Measurements from ENCODE around the gene PCLO. TPM values are rescaled to one million over a fixed set of nuclear protein-coding genes. Genes with fewer than 3 reads are reported as not detected.

The PCLO gene
- total and polyA plus RNA-seq, 9 of the 15 experiments (the other 6 are each of a cell fraction or from before 2014, with no cell fraction given), result under 0.01 to 0.01 TPM; not detected in 7

GRCh38 chr7:82840061-82840460, 322.6 kb downstream of the PCLO start:
- DNase-seq (ENCODE audit: extremely low read depth in 1 of 4, low spot score in 3 of 4), result no peak
- Histone ChIP-seq H3K36me3 (ENCODE audit: control insufficient read depth, insufficient read depth, low read length) (no peaks in the 10 kb centered on the region), H3K4me2 (ENCODE audit: insufficient read depth, low read length) (no peak overlapping the region), H2AFZ (ENCODE audit: low read depth, low read length) (no peak overlapping the region), H3K9me3 (replicated peaks; ENCODE audit: control insufficient read depth, insufficient read depth, low read depth, low read length) (no peaks in the 10 kb centered on the region), H3K79me2 (ENCODE audit: control insufficient read depth, insufficient read depth, low read length) (no peaks in the 10 kb centered on the region), H3K27me3 (ENCODE audit: control insufficient read depth in 2 of 2, insufficient read depth in 2 of 2, low read length in 2 of 2) (no peaks in the 10 kb centered on the region), H3K27ac (ENCODE audit: extremely low read depth, low read depth, low read length) (no peak overlapping the region), H3K4me1 (replicated peaks in 1 of 2; ENCODE audit: control insufficient read depth in 2 of 2, insufficient read depth in 2 of 2, low read length in 2 of 2) (no peaks in the 10 kb centered on the region), H4K20me1 (replicated peaks; ENCODE audit: control insufficient read depth, insufficient read depth, low read length) (no peaks in the 10 kb centered on the region), H3K4me3 (no peak overlapping the region), H3K9me1 (ENCODE audit: control insufficient read depth, insufficient read depth, low read length) (no peaks in the 10 kb centered on the region), H3K9ac (ENCODE audit: insufficient read depth in 1 of 2, low read depth in 2 of 2, low read length in 2 of 2) (no peak overlapping the region)
- in situ Hi-C loops (cut with MboI) (no loop called here), intact Hi-C loops (cut with micrococcal nuclease) (no loop called here)
- ChIA-PET CTCF (ENCODE audit: low intra/inter-chr PET ratio) (no interaction called here), POLR2A (no interaction called here)
- no peak for FAIRE-seq
- no TSS peak for BruUV-seq (replicated peaks)
- no peak for TF ChIP-seq TCFL5 (CRISPR knock-in tag; conservative IDR thresholded peaks at IDR 0.05)
- TF ChIP-seq EWSR1 (IDR thresholded peaks at IDR 0.05; ENCODE audit: borderline replicate concordance, low read depth, partially characterized antibody), result no peak
- no peak for TF ChIP-seq MCM7 (IDR thresholded peaks at IDR 0.05)
- no peak for TF ChIP-seq TAF9B (IDR thresholded peaks at IDR 0.05; ENCODE audit: partially characterized antibody)
- no peak for TF ChIP-seq ZNF707 (CRISPR knock-in tag; conservative IDR thresholded peaks at IDR 0.05)
- no peak for ATAC-seq
- 0% methylated on average over 3 of the region's 3 CpGs for WGBS (ENCODE audit: insufficient coverage, low coverage, missing lambda C conversion rate)

- Histone ChIP-seq H4K20me1 (replicated peaks; ENCODE audit: control insufficient read depth, insufficient read depth, low read length) (no peaks in the 10 kb centered on the region), H3K27ac (ENCODE audit: extremely low read depth, low read depth, low read length) (no peak overlapping the region), H3K79me2 (ENCODE audit: control insufficient read depth, insufficient read depth, low read length) (no peaks in the 10 kb centered on the region), H3K36me3 (ENCODE audit: control insufficient read depth, insufficient read depth, low read length) (no peaks in the 10 kb centered on the region), H3K9ac (ENCODE audit: insufficient read depth in 1 of 2, low read depth in 2 of 2, low read length in 2 of 2) (no peak overlapping the region), H3K9me3 (replicated peaks; ENCODE audit: control insufficient read depth, insufficient read depth, low read depth, low read length) (no peaks in the 10 kb centered on the region), H3K4me1 (replicated peaks in 1 of 2; ENCODE audit: control insufficient read depth in 2 of 2, insufficient read depth in 2 of 2, low read length in 2 of 2) (no peaks in the 10 kb centered on the region), H3K9me1 (ENCODE audit: control insufficient read depth, insufficient read depth, low read length) (no peaks in the 10 kb centered on the region), H3K27me3 (ENCODE audit: control insufficient read depth in 2 of 2, insufficient read depth in 2 of 2, low read length in 2 of 2) (no peaks in the 10 kb centered on the region), H2AFZ (ENCODE audit: low read depth, low read length) (no peak overlapping the region), H3K4me3 (no peak overlapping the region), H3K4me2 (ENCODE audit: insufficient read depth, low read length) (no peak overlapping the region)
- no peak for ATAC-seq
- POLR2A ChIA-PET, result no interaction called here
- in situ Hi-C loops (cut with MboI) (no loop called here), intact Hi-C loops (cut with micrococcal nuclease) (no loop called here)
- CTCF ChIA-PET (ENCODE audit: low intra/inter-chr PET ratio), result no interaction called here
- WGBS (ENCODE audit: insufficient coverage, low coverage, missing lambda C conversion rate), result 1% methylated on average over 4 of the region's 4 CpGs
- no peak for DNase-seq (ENCODE audit: extremely low read depth in 1 of 4, low spot score in 3 of 4)
- no TSS peak for BruUV-seq (replicated peaks)
- FAIRE-seq, result no peak
- no peak for TF ChIP-seq ARID3A (IDR thresholded peaks at IDR 0.05; ENCODE audit: borderline replicate concordance, low read depth, low read length)
- TF ChIP-seq HDAC6 (IDR thresholded peaks at IDR 0.05; ENCODE audit: low read depth, low read length), result no peak
- TF ChIP-seq, protein P1, sequence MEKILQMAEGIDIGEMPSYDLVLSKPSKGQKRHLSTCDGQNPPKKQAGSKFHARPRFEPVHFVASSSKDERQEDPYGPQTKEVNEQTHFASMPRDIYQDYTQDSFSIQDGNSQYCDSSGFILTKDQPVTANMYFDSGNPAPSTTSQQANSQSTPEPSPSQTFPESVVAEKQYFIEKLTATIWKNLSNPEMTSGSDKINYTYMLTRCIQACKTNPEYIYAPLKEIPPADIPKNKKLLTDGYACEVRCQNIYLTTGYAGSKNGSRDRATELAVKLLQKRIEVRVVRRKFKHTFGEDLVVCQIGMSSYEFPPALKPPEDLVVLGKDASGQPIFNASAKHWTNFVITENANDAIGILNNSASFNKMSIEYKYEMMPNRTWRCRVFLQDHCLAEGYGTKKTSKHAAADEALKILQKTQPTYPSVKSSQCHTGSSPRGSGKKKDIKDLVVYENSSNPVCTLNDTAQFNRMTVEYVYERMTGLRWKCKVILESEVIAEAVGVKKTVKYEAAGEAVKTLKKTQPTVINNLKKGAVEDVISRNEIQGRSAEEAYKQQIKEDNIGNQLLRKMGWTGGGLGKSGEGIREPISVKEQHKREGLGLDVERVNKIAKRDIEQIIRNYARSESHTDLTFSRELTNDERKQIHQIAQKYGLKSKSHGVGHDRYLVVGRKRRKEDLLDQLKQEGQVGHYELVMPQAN (IDR thresholded peaks at IDR 0.05; ENCODE audit: borderline replicate concordance), result no peak
- no peak for TF ChIP-seq SNIP1 (IDR thresholded peaks at IDR 0.05; ENCODE audit: low read depth)
- no peak for TF ChIP-seq KAT2B (IDR thresholded peaks at IDR 0.05; ENCODE audit: low read depth, low read length)
- TF ChIP-seq MEF2D (tag; conservative IDR thresholded peaks at IDR 0.05; ENCODE audit: low read depth), result no peak
- TF ChIP-seq ZNF586 (CRISPR knock-in tag; conservative IDR thresholded peaks at IDR 0.05), result no peak
- no peak for TF ChIP-seq ZNF584 (CRISPR knock-in tag; IDR thresholded peaks at IDR 0.05; ENCODE audit: low read depth)
Measured at GRCh38 chr7:82839555-82839954, 323.1 kb downstream of the PCLO start.
